LNCaP clone FGC (cell line): ENCODE data around the gene NIN.

Experiments used
- DNase-seq: peaks from one replicate; pipeline ENCODE4 v3.0.0-alpha.2; 2011; ENCODE audit warnings: low read depth
- H3K4me3 ChIP-seq: 2 replicates; pipeline ENCODE4 v1.5.1; 2011; ENCODE audit warnings: mild to moderate bottlenecking, low read depth, low read length, control low read depth
- CTCF ChIP-seq: IDR thresholded peaks from 2 replicates; pipeline ENCODE4 v1.5.1; 2012; ENCODE audit warnings: mild to moderate bottlenecking; ENCODE audit not compliant: control insufficient read depth, insufficient read depth; ENCODE audit errors: extremely low read depth

Gene NIN

GRCh38 chr14:50675597-50675996 is 155.4 kb downstream of the NIN start:
- TF ChIP-seq CTCF, result no peak
- no peak overlapping the region for H3K4me3 ChIP-seq
- no peak for DNase-seq

GRCh38 chr14:50670866-50671256 is 160.1 kb downstream of the NIN start:
- no peak for TF ChIP-seq CTCF
- DNase-seq, result no peak
- no peak overlapping the region for H3K4me3 ChIP-seq

- H3K4me3 ChIP-seq, result no peak overlapping the region
- DNase-seq, result no peak
- no peak for TF ChIP-seq CTCF
Measured at GRCh38 chr14:50670196-50670865, 160.6 kb downstream of the NIN start.
